ENCODE measurements around the gene PRKAG1. TPM values are rescaled to one million over a fixed set of nuclear protein-coding genes. Genes with fewer than 3 reads are reported as not detected.

PRKAG1 gene
- total and polyA plus RNA-seq, 10 of the 15 experiments (the other 5 are each of a cell fraction or from before 2014, with no cell fraction given), result 44.5 to 91.6 (median 60.9) TPM

GRCh38 chr12:48991247-48992050, 27.1 kb downstream of the PRKAG1 start:
- in situ Hi-C loops (cut with MboI), result no loop called here
- no peaks in the 10 kb centered on the region for H3K9me3 ChIP-seq (replicated peaks; ENCODE audit: control insufficient read depth, insufficient read depth, low read length)
- no peak overlapping the region for H3K4me2 ChIP-seq (ENCODE audit: control insufficient read depth, insufficient read depth)
- DNase-seq (ENCODE audit: low read depth, low spot score), result no peak
- H3K79me2 ChIP-seq (ENCODE audit: control insufficient read depth, insufficient read depth, low read length), result no peaks in the 10 kb centered on the region
- no peak; the same call in 1 of the 3 replicates for ATAC-seq
- H3K4me1 ChIP-seq (ENCODE audit: control insufficient read depth, insufficient read depth, low read length), result peaks cover 8% of the 10 kb centered on the region
- intact Hi-C loops (cut with micrococcal nuclease; ENCODE audit: unreplicated experiment), result no loop called here
- no TSS peak for BruUV-seq (replicated peaks)
- H3K9ac ChIP-seq (ENCODE audit: control insufficient read depth, insufficient read depth, low read length), result no peak overlapping the region
- no peak overlapping the region for H2AFZ ChIP-seq (ENCODE audit: control insufficient read depth, low read depth, low read length)
- ChIA-PET RAD21 (ENCODE audit: unreplicated experiment) (interaction anchor here (0.5 to 2.1 kb wide), 5 partner anchors 14 to 1628 kb away, joined by 3 to 7 read pairs (median 3); partner anchors contain the start of gene WNT1), SMC1A (ENCODE audit: uncharacterized antibody, unreplicated experiment) (interaction anchor here (1.6 to 2.0 kb wide), 3 partner anchors 12 to 72 kb away, joined by 4 to 7 read pairs (median 5); partner anchors contain the start of gene FKBP11), CTCF (interaction anchor here (0.5 to 14.1 kb wide), 17 partner anchors 11 to 362 kb away, joined by 3 to 172 read pairs (median 3); partner anchors contain the start of genes DDX23, FKBP11, PRKAG1 and WNT1), POLR2A (interaction anchor here (0.7 to 1.5 kb wide), 2 partner anchors 57 to 66 kb away, joined by 3 to 5 read pairs; partner anchors contain the start of gene FKBP11)
- no peaks in the 10 kb centered on the region for H3K36me3 ChIP-seq (ENCODE audit: control insufficient read depth in 2 of 2, insufficient read depth in 2 of 2, low read length in 1 of 2)
- H3K4me3 ChIP-seq, result no peak overlapping the region
- TF ChIP-seq BACH1 (IDR thresholded peaks at IDR 0.05; ENCODE audit: borderline replicate concordance) (no peak), ZNF217 (IDR thresholded peaks at IDR 0.05) (no peak), NFXL1 (IDR thresholded peaks at IDR 0.05; ENCODE audit: borderline replicate concordance) (no peak), ZNF592 (IDR thresholded peaks at IDR 0.05) (no peak), ZBTB11 (CRISPR knock-in tag; IDR thresholded peaks at IDR 0.05) (no peak), ASH2L (IDR thresholded peaks at IDR 0.05; ENCODE audit: borderline replicate concordance, low read depth) (no peak)
- H3K27ac ChIP-seq (ENCODE audit: control insufficient read depth, insufficient read depth), result no peak overlapping the region
- WGBS (ENCODE audit: insufficient coverage, insufficient replicate concordance, low lambda C conversion rate, missing lambda C conversion rate), result 18% methylated on average over 8 of the region's 8 CpGs
- H4K20me1 ChIP-seq (ENCODE audit: control insufficient read depth, insufficient read depth), result peaks cover 3% of the 10 kb centered on the region; the same call in 1 of the 2 replicates
- H3K27me3 ChIP-seq (replicated peaks in 1 of 2; ENCODE audit: control insufficient read depth in 2 of 2, insufficient read depth in 2 of 2, low read length in 1 of 2), result peaks cover 0 to 2% of the 10 kb centered on the region in 2 experiments; a peak in 3 of 4 replicates
- FAIRE-seq, result no peak

Data from GM12878 (cell line).